ENCODE data around the gene ZDHHC12.

The ZDHHC12 gene

GRCh38 chr9:128685636-128686489 lies 38.1 kb downstream of the ZDHHC12 start:
- DNase-seq (ENCODE audit: low spot score): peak; percentile 17

GRCh38 chr9:128684325-128685199 lies 39.4 kb downstream of the ZDHHC12 start:
- DNase-seq (ENCODE audit: low spot score): peak; percentile 53

GRCh38 chr9:128684065-128684324 lies 39.9 kb downstream of the ZDHHC12 start:
- DNase-seq (ENCODE audit: low spot score): no peak

- DNase-seq (ENCODE audit: low spot score): peak; percentile 16
Measured at GRCh38 chr9:128683340-128684064, 40.4 kb downstream of the ZDHHC12 start.

- DNase-seq (ENCODE audit: low spot score): no peak
Measured at GRCh38 chr9:128677794-128678193, 46.1 kb downstream of the ZDHHC12 start.

GRCh38 chr9:128675382-128675781 lies 48.5 kb downstream of the ZDHHC12 start:
- DNase-seq (ENCODE audit: low spot score): no peak
